HS-27A (cell line): Measurements from ENCODE around the gene SDHB.

Source experiments
- DNase-seq: peaks from one replicate; pipeline ENCODE4 v3.0.0-alpha.2; 2012; ENCODE audit warnings: low read depth, missing footprints

Gene SDHB

DNA sequence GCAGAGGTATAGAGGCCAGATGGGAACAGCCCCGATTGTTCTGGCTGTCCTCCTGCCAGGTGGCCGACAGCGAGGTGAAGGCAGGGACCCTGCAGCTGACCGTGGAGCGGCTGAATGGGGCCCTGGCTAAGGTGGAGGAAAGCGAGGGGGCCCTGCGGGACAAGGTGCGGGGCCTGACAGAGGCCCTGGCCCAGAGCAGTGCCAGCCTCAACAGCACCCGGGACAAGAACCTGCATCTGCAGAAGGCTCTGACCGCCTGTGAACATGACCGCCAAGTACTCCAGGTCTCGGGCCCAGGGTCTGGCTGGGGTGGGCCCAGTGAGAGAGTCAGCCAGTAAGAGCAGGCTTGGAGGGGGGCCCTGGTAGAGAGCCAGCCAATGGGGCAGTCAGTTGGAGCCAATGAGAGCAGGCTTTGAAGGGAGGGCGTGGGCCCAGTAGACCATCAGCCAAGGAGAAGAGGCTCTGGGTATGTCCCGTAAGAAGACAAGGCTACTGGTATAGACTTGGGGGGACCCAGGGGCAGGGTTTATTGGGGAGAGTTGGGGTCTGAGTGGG, 84.7 kb downstream of the SDHB start:
- DNase-seq, result no peak
